H1 (cell line): Measurements from ENCODE around the gene GFM1. TPM values are rescaled to one million over a fixed set of nuclear protein-coding genes. Genes with fewer than 3 reads are reported as not detected.

Experiments
- CTCF ChIA-PET: fragments of 300-600 bp; sonication (Branson Sonifier 250); formaldehyde crosslinking; loops from one replicate; lab custom pipeline; 2021; ENCODE audit not compliant: partially characterized antibody; lab: Charles Lee
- POLR2A ChIA-PET: fragments of 300-600 bp; sonication (Branson Sonifier 250); formaldehyde crosslinking; loops from one replicate; lab custom pipeline; 2021; ENCODE audit warnings: inconsistent platforms; ENCODE audit not compliant: partially characterized antibody; lab: Charles Lee
- DNase-seq, 2 experiments: peaks; one replicate each; pipeline versions ENCODE4 v3.0.0 to v3.0.0-alpha.2; 2010 to 2022; ENCODE audit warnings: low spot score in 2 of 2, low read depth in 1 of 2, mixed read lengths in 1 of 2
- FAIRE-seq: peaks from 2 replicates; lab custom pipeline; 2011; peaks lifted over from hg19 to GRCh38; lab: Jason Lieb, UNC
- H2AFZ ChIP-seq: 2 replicates; pipeline ENCODE4 v1.8.1; 2012; ENCODE audit warnings: low read length, inconsistent platforms
- H2AK5ac ChIP-seq: 2 replicates; pipeline ENCODE4 v1.6.1; 2013; ENCODE audit warnings: low read depth, low read length
- H2BK120ac ChIP-seq: replicated peaks from 2 replicates; pipeline ENCODE3; 2013; ENCODE audit warnings: low read depth, low read length, inconsistent platforms
- H2BK12ac ChIP-seq: 2 replicates; pipeline ENCODE4 v1.6.1; 2013; ENCODE audit warnings: low read depth, low read length
- H2BK15ac ChIP-seq: 2 replicates; pipeline ENCODE4 v1.6.1; 2013; ENCODE audit warnings: low read length
- H2BK20ac ChIP-seq: 2 replicates; pipeline ENCODE4 v1.6.1; 2013; ENCODE audit warnings: low read length
- H2BK5ac ChIP-seq: 2 replicates; pipeline ENCODE4 v1.6.1; 2013; ENCODE audit warnings: low read depth, low read length
- H3K14ac ChIP-seq: 2 replicates; pipeline ENCODE4 v1.6.1; 2013; ENCODE audit warnings: inconsistent platforms; ENCODE audit not compliant: insufficient read length
- H3K18ac ChIP-seq: 2 replicates; pipeline ENCODE4 v1.6.1; 2013; ENCODE audit warnings: low read length; ENCODE audit errors: extremely low read depth
- H3K23ac ChIP-seq: 2 replicates; pipeline ENCODE4 v1.6.1; 2013; ENCODE audit warnings: inconsistent platforms; ENCODE audit not compliant: insufficient read length
- H3K23me2 ChIP-seq: 2 replicates; pipeline ENCODE4 v1.6.1; 2013; ENCODE audit warnings: low read depth, low read length
- H3K27ac ChIP-seq: 2 replicates; pipeline ENCODE4 v1.6.1; 2011; ENCODE audit warnings: low read depth, low read length, inconsistent platforms
- H3K27me3 ChIP-seq, 4 experiments: replicated peaks in 1 of 4; 1 replicate in 1 of 4; 2 replicates in 3 of 4; pipeline versions ENCODE4 v1.6.1 to v1.8.1; 2011 to 2013; ENCODE audit warnings: low read length in 3 of 4, mild to moderate bottlenecking in 3 of 4, inconsistent platforms in 2 of 4, mixed read lengths in 2 of 4, moderate library complexity in 1 of 4; ENCODE audit not compliant: control insufficient read depth in 3 of 4, insufficient read depth in 3 of 4; ENCODE audit errors: extremely low read depth in 1 of 4
- H3K36me3 ChIP-seq, 4 experiments: 2 replicates each; pipeline versions ENCODE4 v1.6.1 to v1.8.1; 2011 to 2013; ENCODE audit warnings: mild to moderate bottlenecking in 4 of 4, low read length in 3 of 4, moderate library complexity in 2 of 4, control low read depth in 1 of 4, inconsistent platforms in 1 of 4; ENCODE audit not compliant: insufficient read depth in 4 of 4, control insufficient read depth in 2 of 4
- H3K4ac ChIP-seq: replicated peaks from 2 replicates; pipeline ENCODE3; 2013; ENCODE audit warnings: low read length, low read depth, mixed read lengths, inconsistent platforms; ENCODE audit not compliant: insufficient read length
- H3K4me1 ChIP-seq, 4 experiments: replicated peaks in 1 of 4; 1 replicate in 1 of 4; 2 replicates in 3 of 4; pipeline versions ENCODE4 v1.6.1 to v1.8.1; 2011 to 2013; ENCODE audit warnings: low read length in 3 of 4, inconsistent platforms in 2 of 4, mixed read lengths in 1 of 4; ENCODE audit not compliant: insufficient read depth in 4 of 4, control insufficient read depth in 3 of 4
- H3K4me2 ChIP-seq, 2 experiments: 2 replicates each; pipeline versions ENCODE4 v1.6.1 to v1.8.1; 2011 to 2013; ENCODE audit warnings: low read depth in 2 of 2, low read length in 2 of 2, control low read depth in 1 of 2, inconsistent platforms in 1 of 2, mild to moderate bottlenecking in 1 of 2; ENCODE audit not compliant: insufficient read depth in 1 of 2
- H3K4me3 ChIP-seq, 4 experiments: fragments of 200-600, 300-600 bp in 1 of 4; sonication (generic), shearing (Covaris generic), sonication (Bioruptor Twin) in 1 of 4; 2 replicates each; pipeline versions ENCODE4 v1.5.1 to v1.8.1; 2011 to 2016; ENCODE audit warnings: low read length in 4 of 4, low read depth in 3 of 4, control low read depth in 2 of 4, inconsistent platforms in 2 of 4, mild to moderate bottlenecking in 2 of 4, mixed read lengths in 1 of 4, moderate library complexity in 1 of 4; ENCODE audit not compliant: insufficient read depth in 2 of 4; ENCODE audit errors: extremely low read depth in 1 of 4
- H3K56ac ChIP-seq: replicated peaks from 2 replicates; pipeline ENCODE3; 2013; ENCODE audit warnings: low read depth, mild to moderate bottlenecking, mixed read lengths, low read length, inconsistent platforms; ENCODE audit not compliant: insufficient read length
- H3K79me1 ChIP-seq: 2 replicates; pipeline ENCODE4 v1.6.1; 2013; ENCODE audit warnings: low read depth, low read length, control low read depth
- H3K79me2 ChIP-seq, 2 experiments: 2 replicates each; pipeline versions ENCODE4 v1.6.1 to v1.8.1; 2012 to 2013; ENCODE audit warnings: low read length in 2 of 2, mild to moderate bottlenecking in 2 of 2, inconsistent platforms in 1 of 2; ENCODE audit not compliant: insufficient read depth in 2 of 2, control insufficient read depth in 1 of 2
- H3K9ac ChIP-seq, 4 experiments: replicated peaks in 1 of 4; 1 replicate in 1 of 4; 2 replicates in 3 of 4; pipeline versions ENCODE4 v1.6.1 to v1.8.1; 2011 to 2013; ENCODE audit warnings: low read depth in 3 of 4, low read length in 3 of 4, control low read depth in 2 of 4, mild to moderate bottlenecking in 2 of 4, moderate library complexity in 2 of 4, inconsistent platforms in 1 of 4; ENCODE audit errors: extremely low read depth in 1 of 4
- H3K9me3 ChIP-seq, 2 experiments: 2 replicates each; pipeline versions ENCODE4 v1.6.1 to v1.8.1; 2012 to 2013; ENCODE audit warnings: mild to moderate bottlenecking in 2 of 2, moderate library complexity in 2 of 2, control low read depth in 1 of 2, inconsistent platforms in 1 of 2, low read depth in 1 of 2, low read length in 1 of 2, mixed read lengths in 1 of 2; ENCODE audit not compliant: insufficient read depth in 2 of 2
- H4K20me1 ChIP-seq, 2 experiments: replicated peaks in 1 of 2; 2 replicates each; pipeline versions ENCODE3 to v1.8.1; 2011 to 2013; ENCODE audit warnings: inconsistent platforms in 2 of 2, low read length in 2 of 2, mild to moderate bottlenecking in 1 of 2; ENCODE audit not compliant: insufficient read depth in 2 of 2, control insufficient read depth in 1 of 2
- H4K5ac ChIP-seq: 2 replicates; pipeline ENCODE4 v1.6.1; 2013; ENCODE audit warnings: low read length, low read depth, mixed read lengths, inconsistent platforms; ENCODE audit not compliant: insufficient read length
- H4K8ac ChIP-seq: 2 replicates; pipeline ENCODE4 v1.8.0; 2013; ENCODE audit warnings: mild to moderate bottlenecking, moderate library complexity, low read length, inconsistent platforms; ENCODE audit not compliant: insufficient read depth; ENCODE audit errors: extremely low read depth
- H4K91ac ChIP-seq: replicated peaks from 2 replicates; pipeline ENCODE3; 2013; ENCODE audit warnings: low read length, mixed read lengths, inconsistent platforms; ENCODE audit not compliant: insufficient read length
- CBX5 ChIP-seq: fragments of 300-800, 300-1000 bp; sonication (generic); IDR thresholded peaks from 2 replicates; pipeline ENCODE4 v1.7.1; 2016; ENCODE audit warnings: antibody characterized with exemption, low read length, low read depth
- EGR1 ChIP-seq: IDR thresholded peaks from 2 replicates; pipeline ENCODE4 v1.6.1; 2011; ENCODE audit warnings: low read depth, low read length, borderline replicate concordance
- EP300 ChIP-seq, 2 experiments: IDR thresholded peaks; 1 replicate in 1 of 2; 2 replicates in 1 of 2; pipeline ENCODE4 v1.6.1; 2011 to 2012; ENCODE audit warnings: low read depth in 2 of 2, low read length in 2 of 2, mild to moderate bottlenecking in 2 of 2, borderline replicate concordance in 1 of 2, inconsistent platforms in 1 of 2, moderate library complexity in 1 of 2
- FOSL1 ChIP-seq: IDR thresholded peaks from 2 replicates; pipeline ENCODE4 v1.6.1; 2011; ENCODE audit warnings: mild to moderate bottlenecking, low read depth, low read length, moderate library complexity; ENCODE audit not compliant: insufficient read depth
- JUN ChIP-seq: IDR thresholded peaks from 2 replicates; pipeline ENCODE4 v1.6.1; 2011; ENCODE audit warnings: low read depth, mild to moderate bottlenecking, improper control_type of control experiment, low read length
- SP2 ChIP-seq: IDR thresholded peaks from 2 replicates; pipeline ENCODE4 v1.6.1; 2012; ENCODE audit warnings: mild to moderate bottlenecking, low read length, inconsistent platforms
- TBP ChIP-seq: IDR thresholded peaks from 2 replicates; pipeline ENCODE4 v1.6.1; 2011; ENCODE audit warnings: low read depth, low read length, improper control_type of control experiment
- WGBS, 2 experiments: shearing (Covaris generic) in 1 of 2; methylation state at CpG; one replicate each; pipeline versions ENCODE4 v1.1.6 to v1.1.7; 2013 to 2015; ENCODE audit warnings: low lambda C conversion rate in 2 of 2, mixed read lengths in 2 of 2, inconsistent platforms in 1 of 2, low coverage in 1 of 2, missing lambda C conversion rate in 1 of 2; ENCODE audit not compliant: insufficient replicate concordance in 2 of 2, insufficient coverage in 1 of 2, insufficient read length in 1 of 2; ENCODE audit errors: extremely low coverage in 1 of 2, missing lambda C conversion rate in 1 of 2; 5-methylcytosine and 5-hydroxymethylcytosine counted together
- polyA plus RNA-seq, 7 experiments: library from polyadenylated mRNA; depleted of rRNA in 3 of 7; stranded (reverse) in 5 of 7; unstranded in 2 of 7; fragments of >200 nt in 5 of 7; fragments of 200-250 nt in 2 of 7; gene quantifications; 1 replicate in 5 of 7; 2 replicates in 1 of 7; 4 replicates in 1 of 7; pipeline versions ENCODE4 v1.2.1 to v1.2.3, GENCODE V29; 2011 to 2013; ENCODE audit warnings: missing spikeins in 2 of 7, mixed read lengths in 2 of 7
- total RNA-seq: library from RNA; stranded (reverse); fragmentation: NEBNext Ultra II Directional; extraction: Animal tissue kit (Norgen Biotek cat#: 25700); gene quantifications from 2 replicates; pipeline ENCODE4 v1.2.1, GENCODE V29; 2021

GFM1 gene
- total and polyA plus RNA-seq, 2 of the 8 experiments (the other 6 are each of a cell fraction or from before 2014, with no cell fraction given): 10.9 to 45.3 TPM

DNA sequence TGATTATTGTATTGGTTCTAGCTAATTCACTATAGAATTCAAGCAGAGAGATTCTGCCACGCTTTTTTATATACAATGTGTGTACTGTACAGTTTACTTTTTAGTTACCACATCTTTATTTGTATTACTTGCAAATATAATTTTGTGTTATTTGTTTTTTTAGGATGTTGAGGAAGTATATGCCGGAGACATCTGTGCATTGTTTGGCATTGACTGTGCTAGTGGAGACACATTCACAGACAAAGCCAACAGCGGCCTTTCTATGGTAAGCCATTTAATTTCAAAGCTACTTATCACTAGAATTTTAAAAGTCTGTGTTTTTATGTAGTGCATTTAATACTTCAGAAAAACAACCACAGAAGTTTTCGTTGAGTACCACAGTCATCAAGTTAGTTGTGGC is 16.4 kb downstream of the GFM1 start:
- no peaks in the 10 kb centered on the region for H3K79me2 ChIP-seq
- no peak overlapping the region for H2BK120ac ChIP-seq
- H3K4me3 ChIP-seq: no peak overlapping the region
- WGBS, 2 experiments: 91% methylated on average over 4 of the region's 4 CpGs; no CpG with 5 or more reads in 1 of the 2 experiments
- no peak overlapping the region for H3K9ac ChIP-seq
- H2BK12ac ChIP-seq: no peak overlapping the region
- no peak for TF ChIP-seq EGR1
- TF ChIP-seq JUN: no peak
- no peak for TF ChIP-seq CBX5
- no peak for TF ChIP-seq SP2
- no peak for TF ChIP-seq FOSL1
- TF ChIP-seq EP300 (IDR thresholded peaks at IDR 0.05; ENCODE audit: borderline replicate concordance in 1 of 2, low read depth in 2 of 2, low read length in 2 of 2): no peak
- TF ChIP-seq TBP: no peak
- TF ChIP-seq, all 59 proteins: peak for 0
- DNase-seq (no peak), FAIRE-seq (no peak)
- no peak overlapping the region for H2BK15ac ChIP-seq
- H3K79me1 ChIP-seq: no peaks in the 10 kb centered on the region
- no peak overlapping the region for H2AFZ ChIP-seq
- no peaks in the 10 kb centered on the region for H3K9me3 ChIP-seq
- H3K14ac ChIP-seq: no peak overlapping the region
- no peaks in the 10 kb centered on the region for H3K23me2 ChIP-seq
- H4K91ac ChIP-seq: no peak overlapping the region
- no peak overlapping the region for H4K8ac ChIP-seq
- no peaks in the 10 kb centered on the region for H3K4me1 ChIP-seq
- H2AK5ac ChIP-seq: no peak overlapping the region
- ChIA-PET CTCF (interaction anchor here (0.6 to 3.9 kb wide), 18 partner anchors 9 to 604 kb away, joined by 3 to 48 read pairs (median 6); partner anchors contain the start of genes GFM1 and LXN), POLR2A (interaction anchor here (2.7 kb wide), 1 partner anchor 16 kb away, joined by 15 read pairs; the partner anchor contains the start of gene GFM1)
- no peak overlapping the region for H3K56ac ChIP-seq
- H3K27ac ChIP-seq: no peak overlapping the region
- no peak overlapping the region for H2BK5ac ChIP-seq
- peaks cover 0 to 4% of the 10 kb centered on the region in 2 experiments for H4K20me1 ChIP-seq
- peaks cover 11 to 46% (median 19%) of the 10 kb centered on the region in 4 experiments; a peak in 7 of 8 replicates for H3K36me3 ChIP-seq
- H3K27me3 ChIP-seq: no peaks in the 10 kb centered on the region
- H3K23ac ChIP-seq: no peak overlapping the region
- no peak overlapping the region for H3K4ac ChIP-seq
- H4K5ac ChIP-seq: no peak overlapping the region
- no peak overlapping the region for H3K4me2 ChIP-seq
- H2BK20ac ChIP-seq: no peak overlapping the region
- H3K18ac ChIP-seq: no peak overlapping the region
